Testis (tissue), 2 donors: Measurements from ENCODE around the gene ZHX3.

ENCODE experiments used
- CTCF ChIP-seq, 3 experiments: fragments of 450-650 bp in 2 of 3; fragments of 200-600 bp in 1 of 3; sonication (generic) in 1 of 3; IDR thresholded peaks; one replicate each; pipeline ENCODE4 v1.5.1; 2016 to 2019; ENCODE audit warnings: antibody characterized with exemption in 3 of 3, mild to moderate bottlenecking in 2 of 3, moderate library complexity in 1 of 3
- POLR2A ChIP-seq: fragments of 450-650 bp; IDR thresholded peaks from one replicate; pipeline ENCODE4 v1.6.1; 2017; ENCODE audit warnings: antibody characterized with exemption, mild to moderate bottlenecking, moderate library complexity

GRCh38 chr20:41169791-41170351 lies 147.7 kb downstream of the ZHX3 start:
- no peak for TF ChIP-seq CTCF (IDR thresholded peaks at IDR 0.05)
- no peak for TF ChIP-seq POLR2A
